PC-9 (cell line): Measurements from ENCODE around the gene SNPH.

ENCODE experiments used
- EZH2 ChIP-seq: fragments of 200-600 bp; sonication (generic); IDR thresholded peaks from 2 replicates; pipeline ENCODE4 v1.8.0; 2017; ENCODE audit warnings: antibody characterized with exemption, low read depth
- TF ChIP-seq, protein P1 (sequence below): fragments of 200-600 bp; sonication (generic); conservative IDR thresholded peaks from 2 replicates; pipeline ENCODE4 v1.6.1; 2017; ENCODE audit warnings: mixed run types, antibody characterized with exemption, mild to moderate bottlenecking, moderate library complexity

DNA sequence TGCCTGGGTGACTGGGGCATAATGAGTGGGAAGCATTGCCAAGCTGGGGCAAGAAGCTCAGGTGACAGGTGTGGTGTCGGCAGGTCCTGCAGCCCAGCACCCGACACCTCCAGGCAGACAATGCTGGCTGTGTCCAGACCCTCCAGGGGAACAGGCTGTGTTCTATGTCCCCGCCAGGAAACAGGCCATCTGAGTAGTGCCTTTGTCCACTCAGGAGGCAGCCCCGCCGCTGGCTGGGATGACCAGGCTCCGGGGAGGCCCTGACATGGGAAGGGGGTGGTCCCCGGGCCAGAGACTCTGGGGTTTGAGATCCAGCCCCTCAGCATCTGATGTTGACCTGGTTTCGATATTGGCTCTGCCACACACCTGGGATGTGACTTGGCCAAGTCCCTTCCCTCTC lies 28.4 kb downstream of the SNPH start:
- TF ChIP-seq, protein P1, sequence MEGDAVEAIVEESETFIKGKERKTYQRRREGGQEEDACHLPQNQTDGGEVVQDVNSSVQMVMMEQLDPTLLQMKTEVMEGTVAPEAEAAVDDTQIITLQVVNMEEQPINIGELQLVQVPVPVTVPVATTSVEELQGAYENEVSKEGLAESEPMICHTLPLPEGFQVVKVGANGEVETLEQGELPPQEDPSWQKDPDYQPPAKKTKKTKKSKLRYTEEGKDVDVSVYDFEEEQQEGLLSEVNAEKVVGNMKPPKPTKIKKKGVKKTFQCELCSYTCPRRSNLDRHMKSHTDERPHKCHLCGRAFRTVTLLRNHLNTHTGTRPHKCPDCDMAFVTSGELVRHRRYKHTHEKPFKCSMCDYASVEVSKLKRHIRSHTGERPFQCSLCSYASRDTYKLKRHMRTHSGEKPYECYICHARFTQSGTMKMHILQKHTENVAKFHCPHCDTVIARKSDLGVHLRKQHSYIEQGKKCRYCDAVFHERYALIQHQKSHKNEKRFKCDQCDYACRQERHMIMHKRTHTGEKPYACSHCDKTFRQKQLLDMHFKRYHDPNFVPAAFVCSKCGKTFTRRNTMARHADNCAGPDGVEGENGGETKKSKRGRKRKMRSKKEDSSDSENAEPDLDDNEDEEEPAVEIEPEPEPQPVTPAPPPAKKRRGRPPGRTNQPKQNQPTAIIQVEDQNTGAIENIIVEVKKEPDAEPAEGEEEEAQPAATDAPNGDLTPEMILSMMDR = no peak
- TF ChIP-seq EZH2 = no peak
